SK-N-SH (cell line): ENCODE data around the gene FRMPD4.

Experiments used
- EZH2phosphoT487 ChIP-seq: fragments of 200-600 bp; sonication (generic); IDR thresholded peaks from 2 replicates; pipeline ENCODE4 v1.6.1; 2017; ENCODE audit warnings: low read depth, mixed run types, mild to moderate bottlenecking, antibody characterized with exemption, moderate library complexity, borderline replicate concordance
- POLR2AphosphoS5 ChIP-seq: IDR thresholded peaks from 2 replicates; pipeline ENCODE4 v1.6.1; 2012; ENCODE audit warnings: low read depth, low read length
- REST ChIP-seq: IDR thresholded peaks from 2 replicates; pipeline ENCODE4 v1.6.1; 2012; ENCODE audit warnings: mild to moderate bottlenecking, low read depth, low read length, moderate library complexity
- TF ChIP-seq, protein P1 (sequence below): fragments of 200-600 bp; sonication (generic); IDR thresholded peaks from 2 replicates; pipeline ENCODE4 v1.6.1; 2017; ENCODE audit warnings: antibody characterized with exemption, mild to moderate bottlenecking, moderate library complexity

- TF ChIP-seq, protein P1, sequence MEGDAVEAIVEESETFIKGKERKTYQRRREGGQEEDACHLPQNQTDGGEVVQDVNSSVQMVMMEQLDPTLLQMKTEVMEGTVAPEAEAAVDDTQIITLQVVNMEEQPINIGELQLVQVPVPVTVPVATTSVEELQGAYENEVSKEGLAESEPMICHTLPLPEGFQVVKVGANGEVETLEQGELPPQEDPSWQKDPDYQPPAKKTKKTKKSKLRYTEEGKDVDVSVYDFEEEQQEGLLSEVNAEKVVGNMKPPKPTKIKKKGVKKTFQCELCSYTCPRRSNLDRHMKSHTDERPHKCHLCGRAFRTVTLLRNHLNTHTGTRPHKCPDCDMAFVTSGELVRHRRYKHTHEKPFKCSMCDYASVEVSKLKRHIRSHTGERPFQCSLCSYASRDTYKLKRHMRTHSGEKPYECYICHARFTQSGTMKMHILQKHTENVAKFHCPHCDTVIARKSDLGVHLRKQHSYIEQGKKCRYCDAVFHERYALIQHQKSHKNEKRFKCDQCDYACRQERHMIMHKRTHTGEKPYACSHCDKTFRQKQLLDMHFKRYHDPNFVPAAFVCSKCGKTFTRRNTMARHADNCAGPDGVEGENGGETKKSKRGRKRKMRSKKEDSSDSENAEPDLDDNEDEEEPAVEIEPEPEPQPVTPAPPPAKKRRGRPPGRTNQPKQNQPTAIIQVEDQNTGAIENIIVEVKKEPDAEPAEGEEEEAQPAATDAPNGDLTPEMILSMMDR = no peak
- TF ChIP-seq REST (no peak), POLR2AphosphoS5 (no peak), EZH2phosphoT487 (no peak)
Measured at GRCh38 chrX:12374286-12374685, 236.0 kb downstream of the FRMPD4 start.
